GM12891 (cell line): Measurements from ENCODE around the gene IGFBP7.

Source experiments
- PAX5 ChIP-seq: IDR thresholded peaks from 2 replicates; pipeline ENCODE4 v1.6.1; 2011; ENCODE audit warnings: low read length, moderate library complexity, mild to moderate bottlenecking; ENCODE audit not compliant: insufficient read depth, severe bottlenecking
- POLR2A ChIP-seq: IDR thresholded peaks from 2 replicates; pipeline ENCODE4 v1.6.1; 2011; ENCODE audit warnings: low read depth, low read length, control low read depth
- POLR2AphosphoS5 ChIP-seq: IDR thresholded peaks from 2 replicates; pipeline ENCODE4 v1.6.1; 2011; ENCODE audit warnings: low read depth, low read length, control low read depth
- POU2F2 ChIP-seq: IDR thresholded peaks from 2 replicates; pipeline ENCODE4 v1.6.1; 2011; ENCODE audit warnings: low read depth, mild to moderate bottlenecking, control low read depth, low read length, moderate library complexity
- SPI1 ChIP-seq: IDR thresholded peaks from 2 replicates; pipeline ENCODE4 v1.6.1; 2011; ENCODE audit warnings: low read depth, low read length, control low read depth
- TAF1 ChIP-seq: IDR thresholded peaks from 2 replicates; pipeline ENCODE4 v1.6.1; 2011; ENCODE audit warnings: low read depth, low read length, control low read depth

- TF ChIP-seq POLR2A (no peak), POLR2AphosphoS5 (no peak), POU2F2 (no peak), TAF1 (no peak), SPI1 (no peak), PAX5 (no peak)
Observed at GRCh38 chr4:57041020-57041419, 69.2 kb downstream of the IGFBP7 start.
